Measurements from ENCODE around the gene SSH2.
"Not testable (repeated sequence)": the region's sequence is repeated elsewhere in the genome, so short reads cannot be mapped to it uniquely, and the experiment has no call there.

Gene SSH2

DNA sequence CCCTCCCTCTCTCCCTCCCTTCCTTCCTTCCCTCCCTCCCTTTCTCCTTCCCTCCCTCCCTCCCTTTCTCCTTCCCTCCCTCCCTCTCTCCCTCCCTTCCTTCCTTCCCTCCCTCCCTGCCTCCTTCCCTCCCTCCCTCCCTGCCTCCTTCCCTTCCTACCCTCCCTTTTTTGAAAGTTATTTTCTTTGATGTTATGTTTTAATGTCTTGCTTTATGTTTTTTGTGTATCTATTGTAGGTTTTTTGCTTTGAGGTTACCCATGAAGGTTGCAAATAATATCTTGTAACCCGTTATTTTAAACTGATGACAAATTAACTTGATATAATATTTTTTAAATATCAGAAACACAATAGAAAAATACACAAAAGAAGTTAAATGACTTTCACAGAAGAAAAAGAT lies 96.2 kb downstream of the SSH2 start:
- no peak for DNase-seq

DNA sequence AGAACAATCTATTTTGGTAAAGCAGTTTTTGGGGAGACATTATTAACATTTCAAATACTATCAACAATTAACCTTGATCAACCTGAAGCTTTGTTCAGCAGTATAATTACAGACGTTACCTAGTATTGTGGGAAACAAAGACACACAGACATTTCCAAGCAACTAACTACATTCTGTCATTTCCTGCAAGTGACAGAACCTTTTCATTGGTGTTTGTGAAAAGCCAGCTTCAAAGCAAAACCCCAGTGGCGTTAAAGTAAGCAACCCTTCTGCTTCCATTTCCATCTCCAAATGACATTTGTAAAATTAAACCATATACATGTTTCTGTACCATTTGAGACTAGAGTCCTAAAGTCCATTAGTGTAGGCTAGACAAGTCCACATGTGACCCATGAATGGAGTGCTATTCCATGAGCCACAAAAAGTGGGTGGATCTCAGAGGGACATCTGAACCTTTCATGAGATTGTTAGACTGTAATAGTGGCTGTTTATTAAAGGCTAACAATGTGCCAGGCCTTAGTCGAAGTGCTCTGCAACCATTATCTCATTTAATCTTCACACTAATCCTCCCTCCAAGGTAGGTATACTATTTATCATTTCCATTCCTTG lies 101.2 kb downstream of the SSH2 start:
- DNase-seq = no peak

DNA sequence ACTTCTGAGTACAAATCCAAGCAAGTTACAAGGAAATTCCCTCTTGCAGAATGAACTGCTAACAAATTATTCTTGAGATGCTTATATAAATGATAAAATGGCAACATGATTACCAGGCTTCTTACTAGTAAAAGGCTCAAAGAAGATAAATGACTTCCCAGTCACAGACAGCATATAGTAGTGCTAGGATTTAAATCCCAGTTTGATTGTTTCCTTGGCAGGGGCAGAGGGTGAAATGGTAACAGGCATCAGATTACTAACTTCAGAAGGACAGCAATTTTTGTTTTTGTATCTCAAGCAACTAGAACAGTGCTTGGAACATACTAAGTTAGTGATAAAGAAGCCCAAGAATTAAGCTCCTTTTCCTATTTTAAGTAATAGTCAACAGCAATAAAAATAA lies 102.8 kb downstream of the SSH2 start:
- DNase-seq = no peak

DNA sequence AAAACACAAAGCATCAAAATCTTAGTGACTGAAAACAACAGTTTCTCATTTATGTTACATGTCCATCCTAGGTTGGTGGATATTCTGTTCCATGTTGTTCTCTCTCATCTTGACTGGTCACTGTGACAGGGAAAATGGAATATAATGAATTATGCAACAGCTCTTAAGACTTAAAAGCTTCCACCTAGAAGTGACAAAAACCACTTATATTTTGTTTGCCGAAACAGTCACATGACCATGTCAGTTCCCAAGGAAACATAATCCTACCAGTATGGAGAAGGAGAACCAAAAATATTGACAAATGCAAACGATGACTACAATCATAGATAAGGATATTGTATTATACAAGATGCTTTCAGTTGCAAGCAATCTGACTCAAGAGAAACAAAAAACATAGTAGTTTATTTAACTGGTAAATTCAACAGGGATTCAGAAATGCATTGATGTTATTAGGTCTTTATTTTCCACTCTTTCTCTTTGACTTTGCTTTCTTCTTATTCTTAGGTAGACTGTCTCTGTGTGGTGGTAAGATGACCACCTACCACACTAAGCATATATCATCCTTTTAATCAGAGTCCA lies 103.8 kb downstream of the SSH2 start:
- no peak for DNase-seq

GRCh38 chr17:29825604-29826003 lies 104.4 kb downstream of the SSH2 start:
- DNase-seq = no peak

DNA sequence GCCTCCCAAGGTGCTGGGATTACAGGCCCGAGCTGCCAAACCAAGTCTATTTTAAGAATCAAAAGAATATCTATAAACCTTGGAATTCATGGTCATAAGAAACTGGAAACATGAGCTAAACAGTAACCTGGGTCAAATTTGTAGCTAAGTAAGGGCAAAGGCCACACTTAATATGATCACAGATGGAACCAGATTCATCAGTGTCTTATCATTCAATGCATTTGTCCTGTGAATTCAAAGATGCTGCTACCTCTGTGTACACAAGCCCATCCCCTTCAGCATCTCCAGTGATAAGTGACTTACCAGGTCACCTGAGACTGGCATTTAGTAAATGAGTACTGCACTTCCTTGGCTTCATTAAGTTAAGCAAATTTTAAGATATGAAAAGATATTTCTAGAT lies 108.1 kb downstream of the SSH2 start:
- no peak for DNase-seq

GRCh38 chr17:29820425-29820824 lies 109.6 kb downstream of the SSH2 start:
- no peak for DNase-seq

DNA sequence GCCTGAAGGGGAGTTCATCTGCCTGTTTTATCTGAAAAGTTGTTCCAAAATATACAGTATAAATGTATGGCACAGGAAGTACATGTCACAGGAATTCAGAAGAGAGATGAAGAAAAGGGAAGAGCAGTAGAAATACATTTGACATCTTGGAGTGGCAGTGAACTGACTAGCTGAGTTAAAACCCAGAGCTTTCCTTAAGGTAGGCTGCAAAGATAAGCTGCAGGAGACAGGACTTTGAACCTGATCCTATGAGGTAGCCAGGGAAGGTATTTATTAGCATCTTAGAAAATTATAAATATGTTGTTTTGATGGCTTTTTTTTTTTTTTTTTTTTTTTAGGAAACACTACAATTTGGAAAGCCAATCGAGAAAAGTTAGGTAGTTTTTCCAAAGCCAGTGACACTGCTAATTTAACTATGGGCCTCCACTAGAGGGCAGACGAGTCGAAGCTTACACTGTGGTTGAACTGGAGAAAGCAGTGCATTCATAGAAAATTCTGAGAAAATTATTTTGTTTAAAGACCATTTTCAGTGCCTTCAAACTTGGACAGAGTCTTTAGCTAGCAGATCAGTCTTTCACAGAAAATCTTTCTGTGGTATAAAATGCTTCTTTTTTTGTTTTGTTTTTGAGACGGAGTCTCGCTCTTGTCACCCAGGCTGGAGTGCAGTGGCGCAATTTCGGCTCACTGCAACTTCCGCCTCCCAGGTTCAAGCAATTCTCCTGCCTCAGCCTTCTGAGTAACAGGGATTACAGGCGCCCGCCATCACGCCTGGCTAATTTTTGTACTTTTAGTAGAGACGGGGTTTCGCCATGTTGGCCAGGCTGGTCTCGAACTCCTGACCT lies 122.3 kb downstream of the SSH2 start:
- peak; percentile 79 for DNase-seq

GRCh38 chr17:29802246-29802645 lies 127.8 kb downstream of the SSH2 start:
- no peak for DNase-seq

GRCh38 chr17:29800457-29800856 lies 129.6 kb downstream of the SSH2 start:
- no peak for DNase-seq

DNA sequence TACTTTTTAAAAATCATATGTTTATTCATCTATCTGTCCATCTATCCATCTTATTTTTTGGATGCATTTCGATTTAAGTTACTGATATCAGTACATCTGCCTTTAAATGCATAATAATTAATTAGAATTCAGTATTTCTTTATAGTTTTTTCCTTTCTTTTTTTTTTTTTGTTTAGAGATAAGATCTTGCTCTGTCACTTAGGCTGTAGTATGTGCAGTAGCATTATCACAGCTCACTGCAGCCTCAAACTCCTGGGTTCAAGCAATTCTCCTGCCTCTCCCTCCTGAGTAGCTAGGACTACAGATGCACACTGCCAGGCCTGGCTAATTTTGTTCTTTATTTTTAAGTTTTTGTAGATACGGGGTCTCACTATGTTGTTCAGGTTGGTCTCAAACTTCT lies 133.4 kb downstream of the SSH2 start:
- DNase-seq = no peak

GRCh38 chr17:29793501-29793900 lies 136.5 kb downstream of the SSH2 start:
- DNase-seq = no peak

- no peak for DNase-seq
Observed at GRCh38 chr17:29791336-29792080, 138.5 kb downstream of the SSH2 start.

- DNase-seq = no peak
Observed at GRCh38 chr17:29789196-29790170, 140.5 kb downstream of the SSH2 start.

DNA sequence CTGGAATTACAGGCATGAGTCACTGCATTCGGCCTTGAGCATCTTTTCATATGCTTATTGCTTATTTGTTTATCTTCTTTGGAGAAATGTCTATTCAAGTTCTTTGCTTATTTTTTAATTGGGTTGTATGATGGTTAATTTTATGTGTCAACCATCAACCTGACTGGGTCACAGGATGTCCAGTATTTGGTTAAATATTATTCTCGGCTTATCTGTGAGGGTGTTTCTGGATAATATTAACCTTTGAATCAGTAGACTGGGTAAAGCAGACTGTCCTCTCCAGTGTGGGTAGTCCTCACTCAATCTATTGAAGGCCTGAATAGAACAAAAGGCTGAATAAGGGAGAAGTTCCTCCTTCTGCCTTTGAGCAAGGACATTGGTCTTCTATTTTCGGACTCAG lies 142.0 kb downstream of the SSH2 start:
- no peak for DNase-seq

GRCh38 chr17:29782917-29783316 lies 147.1 kb downstream of the SSH2 start:
- DNase-seq = no peak

- not testable (repeated sequence) for DNase-seq
Observed at GRCh38 chr17:29779812-29780190, 150.2 kb downstream of the SSH2 start.

DNA sequence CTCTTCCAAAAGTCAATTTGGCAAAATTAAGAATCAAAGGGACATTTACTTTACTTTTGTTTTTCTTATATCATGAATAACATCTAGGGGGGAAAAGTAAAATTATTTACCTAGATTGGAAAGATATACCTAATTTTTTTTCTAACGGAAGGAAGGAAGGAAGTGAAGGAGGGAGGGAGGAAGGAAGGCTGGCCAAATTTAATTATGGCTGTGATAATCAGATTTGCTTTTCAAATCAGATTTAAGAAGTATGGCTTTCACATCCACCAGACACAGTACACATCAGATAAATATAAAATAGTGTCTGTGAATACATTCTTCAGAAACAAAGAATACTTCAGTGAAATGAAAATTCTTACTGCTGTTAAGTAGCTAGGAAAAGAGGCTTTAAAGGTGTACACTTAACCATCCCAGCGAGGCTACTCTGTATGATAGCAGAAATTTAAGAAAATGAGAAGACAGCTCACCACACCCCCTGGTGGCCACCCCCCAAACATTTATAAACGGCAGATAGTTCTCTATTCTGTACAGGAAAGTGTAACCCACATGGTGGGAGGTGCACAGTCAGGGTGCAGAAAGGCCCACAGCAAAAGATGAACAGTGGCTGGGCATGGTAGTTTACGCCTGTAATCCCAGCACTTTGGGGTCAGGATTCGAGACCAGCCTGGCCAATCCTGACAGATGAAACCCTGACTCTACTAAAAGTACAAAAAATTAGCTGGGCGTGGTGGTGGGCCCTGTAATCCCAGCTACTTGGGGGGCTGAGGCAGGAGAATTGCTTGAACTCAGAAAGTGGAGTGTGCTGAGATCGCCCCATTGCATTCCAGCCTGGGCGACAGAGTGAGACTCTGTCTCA lies 150.8 kb downstream of the SSH2 start:
- peak; percentile 85 for DNase-seq

GRCh38 chr17:29777663-29778062 lies 152.4 kb downstream of the SSH2 start:
- no peak for DNase-seq

DNA sequence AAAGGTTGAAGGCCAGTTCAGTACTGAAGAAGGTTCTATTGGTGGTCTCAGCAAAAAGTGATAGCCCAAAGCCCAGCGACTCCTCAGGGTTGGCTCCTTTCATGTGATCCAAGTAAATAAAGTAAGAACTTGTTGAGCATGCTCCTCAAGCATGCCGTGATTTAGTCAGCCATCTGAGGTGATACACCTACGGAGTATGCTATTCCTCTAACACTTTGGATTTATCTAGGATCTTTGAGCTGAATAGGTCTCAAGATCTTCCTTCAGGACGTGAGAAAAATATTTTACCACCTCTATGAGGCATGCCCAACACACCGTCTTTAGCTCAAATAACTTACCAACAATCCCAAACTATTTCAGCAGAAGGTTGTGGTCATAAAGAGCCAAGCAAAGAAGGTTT lies 154.0 kb downstream of the SSH2 start:
- no peak for DNase-seq

DNA sequence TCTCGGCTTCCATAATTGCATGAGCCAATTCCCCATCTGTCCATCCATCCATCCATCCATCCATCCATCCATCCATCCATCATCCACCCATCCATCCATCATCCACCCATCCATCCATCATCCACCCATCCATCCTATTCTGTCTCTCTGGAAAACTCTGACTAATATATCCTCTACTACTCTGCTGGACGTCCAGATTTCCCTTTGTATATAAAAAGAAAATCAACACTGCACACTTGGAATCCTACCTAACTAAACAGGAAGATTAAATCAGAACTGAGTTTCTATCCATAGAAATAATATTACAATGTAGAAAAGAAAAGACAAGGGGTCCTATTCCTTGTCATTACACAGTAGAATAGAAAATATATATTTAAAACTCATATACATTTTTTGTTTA lies 157.0 kb downstream of the SSH2 start:
- no peak for DNase-seq

All from stimulated activated CD4-positive, alpha-beta T cell treated with anti-CD3 and anti-CD28 coated beads, Interleukin-4, amount 100 ng/mL, for 24 hours (primary cell).